Neural crest cell (in vitro differentiated cells): Measurements from ENCODE around the gene HDHD3. TPM values are rescaled to one million over a fixed set of nuclear protein-coding genes. Genes with fewer than 3 reads are reported as not detected.

Experiments
- DNase-seq: peaks from one replicate; pipeline ENCODE4 v3.0.0; 2021; ENCODE audit warnings: low read depth, mixed read lengths, low spot score
- H3K27ac Mint-ChIP-seq: one replicate; pipeline ENCODE4 v1.8.0; 2021; ENCODE audit warnings: mild to moderate bottlenecking, mixed read lengths; ENCODE audit not compliant: unreplicated experiment
- H3K27me3 Mint-ChIP-seq: 2 replicates; pipeline ENCODE4 v1.8.0; 2021; ENCODE audit warnings: low read depth, mild to moderate bottlenecking, mixed read lengths
- H3K36me3 Mint-ChIP-seq: 2 replicates; pipeline ENCODE4 v1.8.0; 2021; ENCODE audit warnings: low read depth, mild to moderate bottlenecking, mixed read lengths
- H3K4me1 Mint-ChIP-seq: 2 replicates; pipeline ENCODE4 v1.8.0; 2021; ENCODE audit warnings: mixed read lengths
- H3K4me3 Mint-ChIP-seq: one replicate; pipeline ENCODE4 v1.8.0; 2021; ENCODE audit warnings: mild to moderate bottlenecking, mixed read lengths
- H3K9me3 Mint-ChIP-seq: 2 replicates; pipeline ENCODE4 v1.8.0; 2021; ENCODE audit warnings: mixed read lengths
- total RNA-seq: library from RNA; stranded (reverse); gene quantifications from 2 replicates; pipeline ENCODE4 v1.2.1, GENCODE V29; 2021
- TF ChIP-seq, protein P1 (sequence below): fragments of 200-600 bp; sonication (generic); conservative IDR thresholded peaks from 2 replicates; pipeline ENCODE4 v1.5.0; 2021; ENCODE audit warnings: antibody characterized with exemption, mild to moderate bottlenecking

Gene HDHD3
- total RNA-seq, 1 donor from 2014 or later, result 13.4 TPM

GRCh38 chr9:113375057-113376023 is 1.4 kb downstream of the HDHD3 start:
- no peaks in the 10 kb centered on the region for H3K9me3 Mint-ChIP-seq
- DNase-seq, result no peak
- H3K4me1 Mint-ChIP-seq, result peaks cover 6% of the 10 kb centered on the region
- TF ChIP-seq, protein P1, sequence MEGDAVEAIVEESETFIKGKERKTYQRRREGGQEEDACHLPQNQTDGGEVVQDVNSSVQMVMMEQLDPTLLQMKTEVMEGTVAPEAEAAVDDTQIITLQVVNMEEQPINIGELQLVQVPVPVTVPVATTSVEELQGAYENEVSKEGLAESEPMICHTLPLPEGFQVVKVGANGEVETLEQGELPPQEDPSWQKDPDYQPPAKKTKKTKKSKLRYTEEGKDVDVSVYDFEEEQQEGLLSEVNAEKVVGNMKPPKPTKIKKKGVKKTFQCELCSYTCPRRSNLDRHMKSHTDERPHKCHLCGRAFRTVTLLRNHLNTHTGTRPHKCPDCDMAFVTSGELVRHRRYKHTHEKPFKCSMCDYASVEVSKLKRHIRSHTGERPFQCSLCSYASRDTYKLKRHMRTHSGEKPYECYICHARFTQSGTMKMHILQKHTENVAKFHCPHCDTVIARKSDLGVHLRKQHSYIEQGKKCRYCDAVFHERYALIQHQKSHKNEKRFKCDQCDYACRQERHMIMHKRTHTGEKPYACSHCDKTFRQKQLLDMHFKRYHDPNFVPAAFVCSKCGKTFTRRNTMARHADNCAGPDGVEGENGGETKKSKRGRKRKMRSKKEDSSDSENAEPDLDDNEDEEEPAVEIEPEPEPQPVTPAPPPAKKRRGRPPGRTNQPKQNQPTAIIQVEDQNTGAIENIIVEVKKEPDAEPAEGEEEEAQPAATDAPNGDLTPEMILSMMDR, result no peak
- peak overlapping the region; percentile 86 for H3K4me3 Mint-ChIP-seq
- no peaks in the 10 kb centered on the region for H3K27me3 Mint-ChIP-seq
- no peak overlapping the region for H3K27ac Mint-ChIP-seq
- H3K36me3 Mint-ChIP-seq, result no peaks in the 10 kb centered on the region

- H3K27ac Mint-ChIP-seq, result no peak overlapping the region
- H3K36me3 Mint-ChIP-seq, result no peaks in the 10 kb centered on the region
- TF ChIP-seq, protein P1, result no peak
- no peak for DNase-seq
- no peaks in the 10 kb centered on the region for H3K27me3 Mint-ChIP-seq
- H3K4me3 Mint-ChIP-seq, result peak overlapping the region; percentile 38
- H3K4me1 Mint-ChIP-seq, result peaks cover 6% of the 10 kb centered on the region
- no peaks in the 10 kb centered on the region for H3K9me3 Mint-ChIP-seq
Observed at GRCh38 chr9:113373676-113374392, 3.0 kb downstream of the HDHD3 start.

DNA sequence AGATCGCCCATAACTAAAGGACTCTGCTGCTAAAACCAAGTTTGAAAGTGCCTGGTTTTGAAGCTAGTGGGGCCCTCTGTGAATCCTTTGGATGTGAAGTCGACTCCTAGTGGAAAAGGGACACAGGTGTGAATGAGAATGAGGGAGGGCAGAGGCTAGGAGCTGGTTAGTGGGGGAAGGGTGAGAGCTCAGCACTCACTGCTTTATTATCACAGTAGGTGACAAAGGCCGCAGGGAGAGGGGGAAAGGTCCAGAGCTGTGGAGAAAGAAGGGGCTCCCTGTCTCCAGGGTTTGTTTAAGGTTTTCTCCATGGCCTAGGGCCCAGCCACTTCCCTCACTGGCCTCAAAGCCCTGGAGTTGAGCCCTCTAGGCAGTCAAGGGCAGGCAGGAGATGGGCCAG is 3.5 kb downstream of the HDHD3 start:
- Mint-ChIP-seq H3K27me3 (no peaks in the 10 kb centered on the region), H3K4me3 (peak overlapping the region; percentile 34), H3K9me3 (no peaks in the 10 kb centered on the region), H3K36me3 (no peaks in the 10 kb centered on the region), H3K4me1 (peaks cover 6% of the 10 kb centered on the region), H3K27ac (peak overlapping the region; percentile 43)
- DNase-seq, result no peak
- TF ChIP-seq, protein P1, result no peak

DNA sequence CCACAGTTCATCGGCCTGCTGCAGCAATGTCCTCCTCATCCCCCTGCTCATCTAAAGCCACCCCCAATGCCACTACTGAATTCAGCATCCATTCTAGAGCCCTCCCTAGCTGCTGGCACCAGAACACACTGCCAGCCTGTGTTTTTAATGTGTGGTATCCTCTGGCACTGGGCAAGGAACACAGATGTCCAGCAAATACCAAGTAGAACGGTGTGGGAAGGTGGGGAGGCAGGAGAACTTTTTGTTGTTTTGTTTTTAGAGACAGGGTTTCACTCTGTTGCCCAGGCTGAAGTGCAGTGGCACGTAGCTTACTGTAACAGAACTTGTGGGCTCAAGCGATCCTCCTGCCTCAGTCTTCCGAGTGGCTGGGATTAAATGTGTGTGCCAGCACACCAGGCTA is 4.7 kb downstream of the HDHD3 start:
- peaks cover 6% of the 10 kb centered on the region for H3K4me1 Mint-ChIP-seq
- H3K36me3 Mint-ChIP-seq, result no peaks in the 10 kb centered on the region
- DNase-seq, result no peak
- no peak overlapping the region for H3K4me3 Mint-ChIP-seq
- TF ChIP-seq, protein P1, result no peak
- H3K27ac Mint-ChIP-seq, result no peak overlapping the region
- H3K27me3 Mint-ChIP-seq, result no peaks in the 10 kb centered on the region
- no peaks in the 10 kb centered on the region for H3K9me3 Mint-ChIP-seq

DNA sequence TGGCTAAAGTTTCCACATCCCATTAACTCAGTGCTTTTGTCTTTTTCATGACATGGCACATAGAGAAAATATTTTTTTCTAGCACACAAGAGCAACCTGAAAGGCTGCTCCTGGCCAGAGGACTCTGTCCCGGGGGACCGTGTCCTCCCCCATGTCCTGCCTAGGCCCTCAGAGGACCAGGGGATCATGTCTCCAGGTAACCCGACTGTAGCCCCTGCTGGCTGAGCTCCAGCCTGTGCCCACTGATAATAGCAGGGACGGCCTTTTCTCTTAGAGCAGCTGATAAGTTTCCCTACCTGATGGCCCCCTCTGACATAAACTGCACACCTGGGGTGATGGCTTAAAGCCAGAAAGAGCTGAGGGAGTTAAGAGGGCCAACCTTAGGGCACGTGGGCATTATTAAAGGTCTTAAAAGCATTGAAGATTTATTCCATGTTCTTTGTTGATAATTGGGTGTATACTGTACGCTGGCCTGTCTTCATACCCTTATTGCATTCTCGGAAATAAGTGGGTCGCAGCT is 5.9 kb downstream of the HDHD3 start:
- no peak overlapping the region for H3K27ac Mint-ChIP-seq
- no peak overlapping the region for H3K4me3 Mint-ChIP-seq
- TF ChIP-seq, protein P1, result no peak
- peaks cover 6% of the 10 kb centered on the region for H3K4me1 Mint-ChIP-seq
- H3K9me3 Mint-ChIP-seq, result no peaks in the 10 kb centered on the region
- H3K27me3 Mint-ChIP-seq, result no peaks in the 10 kb centered on the region
- no peak for DNase-seq
- no peaks in the 10 kb centered on the region for H3K36me3 Mint-ChIP-seq
